Body of pancreas (tissue), 4 donors: ENCODE results near the gene SUGP2.

Source experiments
- CTCF ChIP-seq, 7 experiments: fragments of 450-650 bp in 4 of 7; fragments of 200-600 bp in 3 of 7; sonication (generic) in 3 of 7; IDR thresholded peaks; one replicate each; pipeline ENCODE4 v1.5.1; 2016 to 2019; ENCODE audit warnings: antibody characterized with exemption in 7 of 7
- POLR2A ChIP-seq, 3 donors: fragments of 450-650 bp; IDR thresholded peaks; one replicate each; pipeline ENCODE4 v1.6.1; 2016; ENCODE audit warnings: antibody characterized with exemption in 3 of 3, mild to moderate bottlenecking in 2 of 3

- no peak for TF ChIP-seq CTCF (IDR thresholded peaks at IDR 0.05)
- TF ChIP-seq POLR2A (IDR thresholded peaks at IDR 0.05): no peak
These were observed 7.1 kb upstream of the SUGP2 start for GRCh38 chr19:19040417-19040816.
